HUES64 (cell line): Measurements from ENCODE around the gene ZC2HC1C. TPM values are rescaled to one million over a fixed set of nuclear protein-coding genes. Genes with fewer than 3 reads are reported as not detected.
A peak's percentile ranks its signal among the peaks of the same experiment; 100 is the strongest.

Source experiments
- H3K27ac ChIP-seq: 2 replicates; pipeline ENCODE4 v1.7.0; 2013; ENCODE audit warnings: low read depth, low read length, inconsistent platforms
- H3K27me3 ChIP-seq: 2 replicates; pipeline ENCODE4 v1.6.1; 2013; ENCODE audit warnings: mild to moderate bottlenecking, low read length; ENCODE audit not compliant: insufficient read depth
- H3K36me3 ChIP-seq: 2 replicates; pipeline ENCODE4 v1.6.1; 2013; ENCODE audit warnings: mild to moderate bottlenecking, low read length; ENCODE audit not compliant: insufficient read depth
- H3K4me1 ChIP-seq: 2 replicates; pipeline ENCODE4 v1.6.1; 2013; ENCODE audit warnings: mild to moderate bottlenecking, low read length, moderate library complexity; ENCODE audit not compliant: insufficient read depth
- H3K4me3 ChIP-seq: 2 replicates; pipeline ENCODE4 v1.5.1; 2013; ENCODE audit warnings: mild to moderate bottlenecking, low read length, moderate library complexity
- H3K9ac ChIP-seq: 2 replicates; pipeline ENCODE4 v1.6.1; 2013; ENCODE audit warnings: mild to moderate bottlenecking, low read depth, low read length
- H3K9me3 ChIP-seq: 2 replicates; pipeline ENCODE4 v1.6.1; 2013; ENCODE audit warnings: low read depth, low read length; ENCODE audit not compliant: insufficient read depth
- WGBS: fragments of 150-250, 120-280 bp; methylation state at CpG from one replicate; pipeline ENCODE4 v1.1.7; 2013; ENCODE audit warnings: missing lambda C conversion rate; 5-methylcytosine and 5-hydroxymethylcytosine counted together
- polyA plus RNA-seq, 2 experiments: library from polyadenylated mRNA; stranded (reverse); fragments of 50-300 nt; gene quantifications; one replicate each; pipeline ENCODE4 v1.2.3, GENCODE V29; 2013

Gene ZC2HC1C
- 1.5 TPM for polyA plus RNA-seq (2013, experiment 1 of 2)
- polyA plus RNA-seq (2013, experiment 2 of 2): 1.0 TPM

- H3K9me3 ChIP-seq: no peaks in the 10 kb centered on the region
- H3K4me3 ChIP-seq: peak within 1 kb of the TSS; percentile 63
- no peaks in the 10 kb centered on the region for H3K36me3 ChIP-seq
- H3K27me3 ChIP-seq: no peaks in the 10 kb centered on the region
- peaks cover 8% of the 10 kb centered on the region for H3K4me1 ChIP-seq
- H3K27ac ChIP-seq: peak within 1 kb of the TSS; percentile 92
- 1% methylated on average over 58 of the region's 58 CpGs for WGBS
- H3K9ac ChIP-seq: peak within 1 kb of the TSS; percentile 90
Observed at GRCh38 chr14:75069121-75069810, at the start of gene ZC2HC1C. ZC2HC1C (plus strand) TSS chr14:75069641; CDS start chr14:75070574, 933 bp downstream.

GRCh38 chr14:75022655-75023054 lies 46.8 kb upstream of the ZC2HC1C start:
- Histone ChIP-seq H3K4me3 (no peak overlapping the region), H3K9me3 (no peaks in the 10 kb centered on the region), H3K27me3 (no peaks in the 10 kb centered on the region), H3K36me3 (peaks cover 61% of the 10 kb centered on the region), H3K9ac (no peak overlapping the region), H3K4me1 (no peaks in the 10 kb centered on the region), H3K27ac (no peak overlapping the region)
- WGBS: 77% methylated on average over 8 of the region's 8 CpGs

GRCh38 chr14:75023108-75023507 lies 46.3 kb upstream of the ZC2HC1C start:
- H3K27ac ChIP-seq: no peak overlapping the region
- H3K9me3 ChIP-seq: no peaks in the 10 kb centered on the region
- peaks cover 59% of the 10 kb centered on the region for H3K36me3 ChIP-seq
- H3K4me3 ChIP-seq: no peak overlapping the region
- no peaks in the 10 kb centered on the region for H3K27me3 ChIP-seq
- no peaks in the 10 kb centered on the region for H3K4me1 ChIP-seq
- 100% methylated on average over 1 of the region's 1 CpG for WGBS
- no peak overlapping the region for H3K9ac ChIP-seq

GRCh38 chr14:75025082-75025481 lies 44.4 kb upstream of the ZC2HC1C start:
- Histone ChIP-seq H3K4me1 (no peaks in the 10 kb centered on the region), H3K36me3 (peaks cover 53% of the 10 kb centered on the region), H3K27ac (no peak overlapping the region), H3K9ac (no peak overlapping the region), H3K27me3 (no peaks in the 10 kb centered on the region), H3K4me3 (no peak overlapping the region), H3K9me3 (no peaks in the 10 kb centered on the region)
- 86% methylated on average over 4 of the region's 4 CpGs for WGBS

- Histone ChIP-seq H3K27me3 (no peaks in the 10 kb centered on the region), H3K36me3 (peaks cover 55% of the 10 kb centered on the region), H3K9ac (no peak overlapping the region), H3K4me1 (no peaks in the 10 kb centered on the region), H3K27ac (no peak overlapping the region), H3K9me3 (no peaks in the 10 kb centered on the region), H3K4me3 (no peak overlapping the region)
- WGBS: 91% methylated on average over 2 of the region's 2 CpGs
Observed at GRCh38 chr14:75025876-75026275, 43.6 kb upstream of the ZC2HC1C start.

- Histone ChIP-seq H3K27me3 (no peaks in the 10 kb centered on the region), H3K9me3 (no peaks in the 10 kb centered on the region), H3K27ac (no peak overlapping the region), H3K9ac (no peak overlapping the region), H3K36me3 (peaks cover 60% of the 10 kb centered on the region), H3K4me1 (no peaks in the 10 kb centered on the region), H3K4me3 (no peak overlapping the region)
- WGBS: 0% methylated on average over 1 of the region's 1 CpG
Observed at GRCh38 chr14:75030147-75030546, 39.3 kb upstream of the ZC2HC1C start.

- no peak overlapping the region for H3K27ac ChIP-seq
- WGBS: 98% methylated on average over 2 of the region's 2 CpGs
Observed at GRCh38 chr14:75032939-75033338, 36.5 kb upstream of the ZC2HC1C start.

GRCh38 chr14:75040507-75040906 lies 28.9 kb upstream of the ZC2HC1C start:
- WGBS: 100% methylated on average over 1 of the region's 1 CpG
- no peak overlapping the region for H3K4me3 ChIP-seq
- H3K27ac ChIP-seq: no peak overlapping the region
- H3K4me1 ChIP-seq: no peaks in the 10 kb centered on the region
- no peaks in the 10 kb centered on the region for H3K27me3 ChIP-seq
- H3K9me3 ChIP-seq: no peaks in the 10 kb centered on the region
- peaks cover 45% of the 10 kb centered on the region for H3K36me3 ChIP-seq
- no peak overlapping the region for H3K9ac ChIP-seq

More at GRCh38 chr14:75032939-75033338, 36.5 kb upstream of the ZC2HC1C start:
- Histone ChIP-seq H3K27me3 (no peaks in the 10 kb centered on the region), H3K9me3 (no peaks in the 10 kb centered on the region), H3K36me3 (peaks cover 61% of the 10 kb centered on the region), H3K4me3 (no peak overlapping the region), H3K4me1 (no peaks in the 10 kb centered on the region), H3K9ac (no peak overlapping the region)

GRCh38 chr14:75040959-75041358 lies 28.5 kb upstream of the ZC2HC1C start:
- no peak overlapping the region for H3K4me3 ChIP-seq
- no peaks in the 10 kb centered on the region for H3K9me3 ChIP-seq
- WGBS: 92% methylated on average over 2 of the region's 2 CpGs
- no peaks in the 10 kb centered on the region for H3K27me3 ChIP-seq
- H3K36me3 ChIP-seq: peaks cover 45% of the 10 kb centered on the region
- no peak overlapping the region for H3K27ac ChIP-seq
- H3K4me1 ChIP-seq: no peaks in the 10 kb centered on the region
- H3K9ac ChIP-seq: no peak overlapping the region

- no peak overlapping the region for H3K9ac ChIP-seq
- H3K4me3 ChIP-seq: no peak overlapping the region
- no peaks in the 10 kb centered on the region for H3K4me1 ChIP-seq
- H3K27me3 ChIP-seq: no peaks in the 10 kb centered on the region
- no peaks in the 10 kb centered on the region for H3K9me3 ChIP-seq
- 95% methylated on average over 4 of the region's 4 CpGs for WGBS
- H3K27ac ChIP-seq: no peak overlapping the region
- peaks cover 44% of the 10 kb centered on the region for H3K36me3 ChIP-seq
Observed at GRCh38 chr14:75041613-75042012, 27.8 kb upstream of the ZC2HC1C start.

GRCh38 chr14:75042035-75042434 lies 27.4 kb upstream of the ZC2HC1C start:
- no peaks in the 10 kb centered on the region for H3K9me3 ChIP-seq
- no peaks in the 10 kb centered on the region for H3K27me3 ChIP-seq
- no peaks in the 10 kb centered on the region for H3K4me1 ChIP-seq
- WGBS: 94% methylated on average over 5 of the region's 6 CpGs
- H3K9ac ChIP-seq: no peak overlapping the region
- H3K36me3 ChIP-seq: peaks cover 41% of the 10 kb centered on the region
- no peak overlapping the region for H3K4me3 ChIP-seq
- H3K27ac ChIP-seq: no peak overlapping the region

- no CpG with 5 or more reads among the region's 2 CpGs for WGBS
Observed at GRCh38 chr14:75044322-75044721, 25.1 kb upstream of the ZC2HC1C start.

More at GRCh38 chr14:75044322-75044721, 25.1 kb upstream of the ZC2HC1C start:
- Histone ChIP-seq H3K9ac (no peak overlapping the region), H3K27me3 (no peaks in the 10 kb centered on the region), H3K4me1 (no peaks in the 10 kb centered on the region), H3K27ac (no peak overlapping the region), H3K36me3 (peaks cover 25% of the 10 kb centered on the region), H3K9me3 (no peaks in the 10 kb centered on the region), H3K4me3 (no peak overlapping the region)
